MM.1S (cell line): ENCODE data around the gene DOLK.

ENCODE experiments used
- CTCF ChIP-seq: fragments of 300-600 bp; sonication (generic); IDR thresholded peaks from 2 replicates; pipeline ENCODE4 v1.5.1; 2016; ENCODE audit warnings: antibody characterized with exemption, low read length, mixed read lengths
- EZH2phosphoT487 ChIP-seq: fragments of 300-600 bp; sonication (generic); IDR thresholded peaks from 2 replicates; pipeline ENCODE4 v1.6.1; 2018; ENCODE audit warnings: antibody characterized with exemption, low read length

- TF ChIP-seq EZH2phosphoT487: no peak
- no peak for TF ChIP-seq CTCF
Measured at GRCh38 chr9:128936171-128936865, 11.1 kb downstream of the DOLK start.
